GM19328 (cell line): ENCODE measurements around the gene EIF4G3.
"Not testable (repeated sequence)": the region's sequence is repeated elsewhere in the genome, so short reads cannot be mapped to it uniquely, and the experiment has no call there.

ENCODE experiments used
- ATAC-seq: cut with Tn5 transposase; IDR thresholded peaks from one replicate; pipeline ENCODE4 v1.9.1; 2021; ENCODE audit warnings: mild to moderate bottlenecking, moderate library complexity; ENCODE audit not compliant: unreplicated experiment

Gene EIF4G3

GRCh38 chr1:21153388-21153787 lies 23.3 kb downstream of the EIF4G3 start:
- ATAC-seq = no peak

- ATAC-seq = no peak
These were observed 24.1 kb downstream of the EIF4G3 start for GRCh38 chr1:21152423-21153100.

- no peak for ATAC-seq
These were observed 26.8 kb downstream of the EIF4G3 start for GRCh38 chr1:21149855-21150432.

- ATAC-seq = no peak
These were observed 27.3 kb downstream of the EIF4G3 start for GRCh38 chr1:21149430-21149854.

- ATAC-seq = no peak
These were observed 32.9 kb downstream of the EIF4G3 start for GRCh38 chr1:21143752-21144151.

- ATAC-seq = no peak
These were observed 33.6 kb downstream of the EIF4G3 start for GRCh38 chr1:21143138-21143537.

- ATAC-seq = no peak
These were observed 35.7 kb downstream of the EIF4G3 start for GRCh38 chr1:21141030-21141429.

- no peak for ATAC-seq
These were observed 37.1 kb downstream of the EIF4G3 start for GRCh38 chr1:21139601-21140000.

- ATAC-seq = not testable (repeated sequence)
These were observed 40.4 kb downstream of the EIF4G3 start for GRCh38 chr1:21136344-21136743.

GRCh38 chr1:21131200-21131599 lies 45.5 kb downstream of the EIF4G3 start:
- ATAC-seq = no peak

GRCh38 chr1:21129407-21129806 lies 47.3 kb downstream of the EIF4G3 start:
- ATAC-seq = no peak

GRCh38 chr1:21126324-21126723 lies 50.4 kb downstream of the EIF4G3 start:
- no peak for ATAC-seq

GRCh38 chr1:21124846-21125245 lies 51.9 kb downstream of the EIF4G3 start:
- no peak for ATAC-seq

- no peak for ATAC-seq
These were observed 53.3 kb downstream of the EIF4G3 start for GRCh38 chr1:21123287-21123948.

GRCh38 chr1:21121764-21122471 lies 54.8 kb downstream of the EIF4G3 start:
- no peak for ATAC-seq

- no peak for ATAC-seq
These were observed 58.5 kb downstream of the EIF4G3 start for GRCh38 chr1:21118167-21118566.

GRCh38 chr1:21117597-21118001 lies 59.1 kb downstream of the EIF4G3 start:
- no peak for ATAC-seq

GRCh38 chr1:21117159-21117558 lies 59.5 kb downstream of the EIF4G3 start:
- ATAC-seq = no peak

- no peak for ATAC-seq
These were observed 61.5 kb downstream of the EIF4G3 start for GRCh38 chr1:21115098-21115760.

GRCh38 chr1:21114431-21114830 lies 62.3 kb downstream of the EIF4G3 start:
- no peak for ATAC-seq

GRCh38 chr1:21110163-21110562 lies 66.5 kb downstream of the EIF4G3 start:
- ATAC-seq = no peak
